Endodermal cell (in vitro differentiated cells): Measurements from ENCODE around the gene FLNC. TPM values are rescaled to one million over a fixed set of nuclear protein-coding genes. Genes with fewer than 3 reads are reported as not detected.

ENCODE experiments used
- DNase-seq: peaks from one replicate; pipeline ENCODE4 v3.0.0-alpha.2; 2017
- H3K27ac ChIP-seq: 2 replicates; pipeline ENCODE4 v1.5.1; 2013; ENCODE audit warnings: mild to moderate bottlenecking, low read depth, low read length, moderate library complexity
- H3K27me3 ChIP-seq: 2 replicates; pipeline ENCODE4 v1.6.1; 2013; ENCODE audit warnings: mild to moderate bottlenecking, low read length, moderate library complexity; ENCODE audit not compliant: insufficient read depth, control insufficient read depth, poor library complexity, severe bottlenecking
- H3K36me3 ChIP-seq: 2 replicates; pipeline ENCODE4 v1.7.0; 2013; ENCODE audit warnings: mild to moderate bottlenecking, low read length, moderate library complexity; ENCODE audit not compliant: control insufficient read depth, insufficient read depth
- H3K4me1 ChIP-seq: one replicate; pipeline ENCODE4 v1.7.0; 2013; ENCODE audit warnings: low read length; ENCODE audit not compliant: control insufficient read depth, insufficient read depth
- H3K4me3 ChIP-seq: 2 replicates; pipeline ENCODE4 v1.5.1; 2013; ENCODE audit warnings: mild to moderate bottlenecking, low read length, moderate library complexity
- H3K9ac ChIP-seq: 2 replicates; pipeline ENCODE4 v1.6.1; 2013; ENCODE audit warnings: mild to moderate bottlenecking, low read length, moderate library complexity; ENCODE audit not compliant: poor library complexity, severe bottlenecking; ENCODE audit errors: extremely low read depth
- H3K9me3 ChIP-seq: 2 replicates; pipeline ENCODE4 v1.6.1; 2013; ENCODE audit warnings: mild to moderate bottlenecking, low read length, moderate library complexity; ENCODE audit not compliant: control insufficient read depth
- H3K27ac Mint-ChIP-seq: 2 replicates; pipeline ENCODE4 v1.8.0; 2020; ENCODE audit warnings: mixed read lengths
- H3K27me3 Mint-ChIP-seq: 2 replicates; pipeline ENCODE4 v1.8.0; 2021; ENCODE audit warnings: mild to moderate bottlenecking, mixed read lengths; ENCODE audit not compliant: insufficient read depth
- H3K36me3 Mint-ChIP-seq: 2 replicates; pipeline ENCODE4 v1.8.0; 2020; ENCODE audit warnings: low read depth, mixed read lengths
- H3K4me1 Mint-ChIP-seq: 2 replicates; pipeline ENCODE4 v1.8.0; 2020; ENCODE audit warnings: mixed read lengths
- H3K4me3 Mint-ChIP-seq: 2 replicates; pipeline ENCODE4 v1.8.0; 2020; ENCODE audit warnings: mild to moderate bottlenecking, moderate library complexity, mixed read lengths
- H3K9me3 Mint-ChIP-seq: 2 replicates; pipeline ENCODE4 v1.8.0; 2020; ENCODE audit warnings: mild to moderate bottlenecking, mixed read lengths
- CTCF ChIP-seq: fragments of 200-600 bp; sonication (generic); conservative IDR thresholded peaks from 2 replicates; pipeline ENCODE4 v1.5.0; 2021; ENCODE audit warnings: antibody characterized with exemption, mild to moderate bottlenecking
- WGBS, 2 experiments: methylation state at CpG; one replicate each; pipeline versions ENCODE4 v1.1.5 to v1.1.7; 2013; ENCODE audit warnings: missing lambda C conversion rate in 2 of 2, mixed read lengths in 1 of 2; ENCODE audit not compliant: insufficient coverage in 1 of 2, insufficient read length in 1 of 2; 5-methylcytosine and 5-hydroxymethylcytosine counted together
- total RNA-seq, 2 donors: library from RNA; stranded (reverse); fragmentation: NEBNext Ultra II Directional in 1 of 2; extraction: Animal tissue kit (Norgen Biotek cat#: 25700) in 1 of 2; gene quantifications; 2 replicates in 1 of 2; 3 replicates in 1 of 2; pipeline ENCODE4 v1.2.1, GENCODE V29; 2021

FLNC gene
- total RNA-seq, 2 donors from 2014 or later: 6.6 to 11.5 TPM

GRCh38 chr7:128812514-128813168 lies 17.6 kb upstream of the FLNC start:
- peak; percentile 62 for DNase-seq
- H3K36me3 ChIP-seq: peaks cover 2% of the 10 kb centered on the region
- H3K4me3 ChIP-seq: no peak overlapping the region
- 54 to 68% methylated on average over 7 to 11 of the region's 11 CpGs for WGBS, 2 experiments
- no peaks in the 10 kb centered on the region for H3K9me3 ChIP-seq
- H3K27ac ChIP-seq: no peak overlapping the region
- Mint-ChIP-seq H3K27ac (no peak overlapping the region), H3K4me1 (no peaks in the 10 kb centered on the region), H3K27me3 (no peaks in the 10 kb centered on the region), H3K36me3 (peaks cover 4% of the 10 kb centered on the region), H3K9me3 (no peaks in the 10 kb centered on the region), H3K4me3 (no peak overlapping the region)
- TF ChIP-seq CTCF: no peak
- peaks cover 12% of the 10 kb centered on the region for H3K4me1 ChIP-seq
- H3K9ac ChIP-seq: no peak overlapping the region
- no peaks in the 10 kb centered on the region for H3K27me3 ChIP-seq

GRCh38 chr7:128814499-128814898 lies 15.7 kb upstream of the FLNC start:
- no peak for DNase-seq
- WGBS, 2 experiments: 91 to 95% methylated on average over 6 of the region's 6 CpGs
- Mint-ChIP-seq H3K27ac (no peak overlapping the region), H3K36me3 (peaks cover 4% of the 10 kb centered on the region), H3K4me1 (no peaks in the 10 kb centered on the region), H3K4me3 (no peak overlapping the region), H3K9me3 (no peaks in the 10 kb centered on the region), H3K27me3 (no peaks in the 10 kb centered on the region)
- TF ChIP-seq CTCF: no peak
- H3K4me1 ChIP-seq: peaks cover 12% of the 10 kb centered on the region
- no peak overlapping the region for H3K27ac ChIP-seq
- no peaks in the 10 kb centered on the region for H3K9me3 ChIP-seq
- H3K27me3 ChIP-seq: no peaks in the 10 kb centered on the region
- H3K36me3 ChIP-seq: no peaks in the 10 kb centered on the region
- H3K4me3 ChIP-seq: no peak overlapping the region
- no peak overlapping the region for H3K9ac ChIP-seq

GRCh38 chr7:128815289-128815942 lies 14.8 kb upstream of the FLNC start:
- Mint-ChIP-seq H3K27me3 (no peaks in the 10 kb centered on the region), H3K4me3 (no peak overlapping the region), H3K4me1 (no peaks in the 10 kb centered on the region), H3K27ac (no peak overlapping the region), H3K36me3 (no peaks in the 10 kb centered on the region), H3K9me3 (no peaks in the 10 kb centered on the region)
- no peak overlapping the region for H3K9ac ChIP-seq
- peaks cover 12% of the 10 kb centered on the region for H3K4me1 ChIP-seq
- no peak for TF ChIP-seq CTCF
- 92 to 98% methylated on average over 4 to 7 of the region's 7 CpGs for WGBS, 2 experiments
- H3K4me3 ChIP-seq: no peak overlapping the region
- no peaks in the 10 kb centered on the region for H3K36me3 ChIP-seq
- H3K9me3 ChIP-seq: no peaks in the 10 kb centered on the region
- no peaks in the 10 kb centered on the region for H3K27me3 ChIP-seq
- H3K27ac ChIP-seq: no peak overlapping the region
- no peak for DNase-seq
